GM20431 (cell line): ENCODE measurements around the gene MCC.

ENCODE experiments used
- in situ Hi-C: fragments of 300-500 bp; cut with MseI, MboI; formaldehyde crosslinking; loops from one replicate; pipeline ENCODE4 v1.15.0; 2020; ENCODE audit warnings: low sequenced_read_pairs; ENCODE audit not compliant: unreplicated experiment

MCC gene

GRCh38 chr5:113054899-113055298 lies 433.4 kb downstream of the MCC start:
- in situ Hi-C loops: no loop called here

DNA sequence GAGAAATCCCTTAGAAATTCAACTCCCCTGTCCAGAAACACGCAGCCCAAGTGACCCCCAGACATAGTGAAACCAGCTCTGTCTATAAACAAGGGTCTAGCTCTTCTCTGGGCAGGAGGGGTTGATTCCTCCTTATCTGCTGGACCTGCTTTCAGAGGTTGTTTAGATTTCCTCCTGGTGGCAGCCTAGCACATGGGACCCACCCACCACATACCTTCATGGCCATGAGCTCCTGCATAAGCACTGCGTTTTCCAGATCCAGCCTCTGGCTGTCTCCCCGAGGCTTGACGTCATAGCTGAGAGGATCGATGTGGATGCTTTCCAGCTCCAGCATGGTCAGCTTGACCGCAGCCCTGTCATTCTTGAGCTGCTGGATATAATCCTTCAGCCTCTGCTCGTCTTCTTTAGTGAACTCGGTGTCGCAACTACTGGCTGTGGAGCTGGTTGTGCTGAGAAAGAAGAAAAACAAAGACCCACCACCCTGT lies 434.7 kb downstream of the MCC start:
- in situ Hi-C loops: no loop called here

- in situ Hi-C loops: no loop called here
Measured at GRCh38 chr5:113052041-113052795, 436.0 kb downstream of the MCC start.

GRCh38 chr5:113050721-113051382 lies 437.4 kb downstream of the MCC start:
- in situ Hi-C loops: no loop called here

- in situ Hi-C loops: no loop called here
Measured at GRCh38 chr5:113048931-113049330, 439.3 kb downstream of the MCC start.

GRCh38 chr5:113047733-113048652 lies 440.3 kb downstream of the MCC start:
- in situ Hi-C loops: no loop called here

DNA sequence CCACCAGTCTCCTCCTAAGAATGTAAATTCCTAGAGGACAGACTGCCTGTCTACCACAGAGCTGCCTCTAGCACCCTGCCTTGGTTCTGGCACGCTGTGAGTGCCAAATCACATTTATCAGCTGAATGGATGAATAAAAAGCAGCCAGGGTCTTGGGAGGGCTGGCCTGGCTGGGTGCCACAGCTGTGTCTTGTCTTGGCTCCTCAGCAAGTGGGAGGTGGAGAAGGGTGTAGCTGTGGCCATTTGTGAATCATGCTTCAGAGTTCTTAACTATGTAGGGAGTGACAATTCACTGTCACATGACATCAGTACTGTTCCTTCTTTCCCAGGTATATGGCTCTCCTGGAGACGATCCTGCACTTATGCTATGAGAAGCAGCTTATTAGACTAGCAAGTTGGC lies 441.0 kb downstream of the MCC start:
- in situ Hi-C loops: no loop called here

DNA sequence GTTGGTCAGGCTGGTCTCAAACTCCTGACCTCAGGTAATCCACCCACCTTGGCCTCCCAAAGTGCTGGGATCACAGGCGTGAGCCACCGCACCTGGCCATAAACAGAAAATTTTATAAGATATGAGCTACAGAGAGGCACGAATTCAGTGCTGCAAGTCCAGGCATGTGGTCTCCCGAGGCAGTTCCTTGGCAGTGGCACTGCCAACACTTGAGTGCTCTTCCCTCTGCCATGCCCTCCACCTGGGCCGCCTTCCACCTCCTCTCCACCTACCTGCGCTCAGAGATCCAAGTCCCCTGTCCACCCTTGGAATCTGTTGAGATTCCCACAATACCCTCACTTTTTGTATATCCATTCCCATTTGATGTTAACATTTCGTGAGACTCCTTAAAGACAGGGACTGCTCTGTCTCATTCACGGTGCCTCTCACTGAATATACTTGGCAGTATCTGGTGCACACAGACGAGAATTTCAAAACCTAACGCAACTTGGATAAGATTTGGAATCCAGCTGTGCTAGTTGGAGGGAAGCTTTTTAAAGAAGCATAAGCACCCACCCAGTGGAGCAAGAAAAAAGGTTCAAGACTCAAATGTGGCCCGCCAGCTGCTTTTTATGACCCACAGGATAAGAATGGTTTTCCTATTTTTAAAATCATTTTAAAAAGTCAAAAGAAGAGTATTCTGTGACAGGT lies 443.3 kb downstream of the MCC start:
- in situ Hi-C loops: no loop called here

GRCh38 chr5:113043491-113043931 lies 444.7 kb downstream of the MCC start:
- in situ Hi-C loops: no loop called here

GRCh38 chr5:113042491-113043243 lies 445.6 kb downstream of the MCC start:
- in situ Hi-C loops: no loop called here

- in situ Hi-C loops: no loop called here
Measured at GRCh38 chr5:113040672-113041260, 447.5 kb downstream of the MCC start.

GRCh38 chr5:113039934-113040285 lies 448.3 kb downstream of the MCC start:
- in situ Hi-C loops: no loop called here

- in situ Hi-C loops: no loop called here
Measured at GRCh38 chr5:113039229-113039933, 448.9 kb downstream of the MCC start.

GRCh38 chr5:113038714-113039113 lies 449.5 kb downstream of the MCC start:
- in situ Hi-C loops: no loop called here

GRCh38 chr5:113038136-113038535 lies 450.1 kb downstream of the MCC start:
- in situ Hi-C loops: no loop called here

DNA sequence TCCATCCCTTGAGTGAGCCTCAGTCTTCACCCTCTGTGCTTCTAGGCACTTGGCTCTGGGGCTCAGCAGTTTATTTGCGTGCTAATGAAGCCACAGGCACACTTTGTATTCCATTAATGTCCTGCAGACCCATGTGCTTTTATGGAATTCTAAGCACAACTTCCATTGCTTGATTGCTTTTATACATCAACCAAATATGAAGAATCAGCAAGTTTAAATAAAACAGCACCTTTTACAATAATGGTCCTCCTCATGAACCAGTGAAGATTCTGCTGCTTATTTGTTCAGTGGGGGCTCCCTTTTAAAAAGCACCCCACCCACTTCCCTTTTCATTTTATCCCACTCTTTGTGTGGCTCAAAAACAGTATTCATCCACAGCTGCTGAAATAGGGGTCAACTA lies 451.4 kb downstream of the MCC start:
- in situ Hi-C loops: no loop called here

DNA sequence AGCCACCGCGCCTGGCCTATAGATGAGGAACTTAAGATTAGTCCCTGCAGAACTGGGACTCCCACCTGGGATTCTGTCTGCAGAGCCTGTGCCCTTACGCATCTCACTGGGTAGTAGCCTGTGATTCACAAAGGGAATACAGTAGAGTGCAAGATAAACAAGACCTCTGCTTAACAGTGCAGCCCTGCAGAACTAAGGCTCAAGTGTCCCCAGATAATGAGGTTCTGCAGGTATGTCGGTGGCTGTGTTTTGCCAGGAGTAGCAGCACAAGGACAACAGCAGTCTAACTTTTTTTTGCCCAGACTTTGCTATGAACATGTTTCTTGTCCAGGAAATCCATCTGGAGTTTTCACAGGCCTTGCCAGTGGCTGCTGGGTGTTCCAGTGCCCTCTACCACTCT lies 451.9 kb downstream of the MCC start:
- in situ Hi-C loops: no loop called here

- in situ Hi-C loops: no loop called here
Measured at GRCh38 chr5:113035096-113035495, 453.2 kb downstream of the MCC start.
